Testis (tissue), 3 donors: ENCODE results near the gene MED16. TPM values are rescaled to one million over a fixed set of nuclear protein-coding genes. Genes with fewer than 3 reads are reported as not detected.
A peak's percentile ranks its signal among the peaks of the same experiment; 100 is the strongest.
"Not testable (repeated sequence)": the region's sequence is repeated elsewhere in the genome, so short reads cannot be mapped to it uniquely, and the experiment has no call there.

Source experiments
- DNase-seq: peaks from one replicate; pipeline ENCODE4 v3.0.0-alpha.2; 2019
- H3K27ac ChIP-seq, 2 donors: fragments of 200-600 bp; sonication (generic); one replicate each; pipeline ENCODE4 v1.5.1; 2019
- H3K27me3 ChIP-seq: fragments of 200-600 bp; sonication (generic); one replicate; pipeline ENCODE4 v1.5.1; 2019
- H3K36me3 ChIP-seq: fragments of 200-600 bp; sonication (generic); one replicate; pipeline ENCODE4 v1.5.1; 2017; ENCODE audit warnings: low read depth; ENCODE audit errors: missing control alignments
- H3K4me1 ChIP-seq: fragments of 200-600 bp; sonication (generic); one replicate; pipeline ENCODE4 v1.5.1; 2019
- H3K4me3 ChIP-seq, 2 donors: fragments of 200-600 bp; sonication (generic); one replicate each; pipeline ENCODE4 v1.5.1; 2017 to 2019
- H3K9me3 ChIP-seq: fragments of 200-600 bp; sonication (generic); one replicate; pipeline ENCODE4 v1.5.1; 2017
- POLR2A ChIP-seq: fragments of 450-650 bp; IDR thresholded peaks from one replicate; pipeline ENCODE4 v1.6.1; 2017; ENCODE audit warnings: antibody characterized with exemption, mild to moderate bottlenecking, moderate library complexity
- WGBS, 2 donors: methylation state at CpG; one replicate each; pipeline ENCODE4 v1.1.5; 2018; 5-methylcytosine and 5-hydroxymethylcytosine counted together
- intact Hi-C: fragments of 100-400 bp; cut with DNase I; formaldehyde crosslinking; loops from one replicate; pipeline ENCODE4 v1.15.1; 2023; ENCODE audit warnings: low total_unique reads
- polyA plus RNA-seq: library from polyadenylated mRNA; stranded (reverse); fragments of 350-450 nt; fragmentation: Illumina TruSeq; extraction: RNeasy Lipid Tissue Mini Kit (QIAGEN cat#74804); gene quantifications from one replicate; pipeline ENCODE4 v1.2.3, GENCODE V29; 2014; ENCODE audit warnings: low read depth, low replicate concordance; ENCODE audit not compliant: insufficient read depth
- total RNA-seq, 2 donors: library from RNA; depleted of rRNA; stranded (reverse); fragments of >200 nt; gene quantifications; one replicate each; pipeline ENCODE4 v1.2.3, GENCODE V29; 2016
- TF ChIP-seq, protein P1 (sequence below), 3 experiments: fragments of 450-650 bp in 2 of 3; fragments of 200-600 bp in 1 of 3; sonication (generic) in 1 of 3; IDR thresholded peaks; one replicate each; pipeline ENCODE4 v1.5.1; 2016 to 2019; ENCODE audit warnings: antibody characterized with exemption in 3 of 3, mild to moderate bottlenecking in 2 of 3, moderate library complexity in 1 of 3

The MED16 gene
- total and polyA plus RNA-seq, 3 donors from 2014 or later, result 50.7 to 124 (median 94.7) TPM

DNA sequence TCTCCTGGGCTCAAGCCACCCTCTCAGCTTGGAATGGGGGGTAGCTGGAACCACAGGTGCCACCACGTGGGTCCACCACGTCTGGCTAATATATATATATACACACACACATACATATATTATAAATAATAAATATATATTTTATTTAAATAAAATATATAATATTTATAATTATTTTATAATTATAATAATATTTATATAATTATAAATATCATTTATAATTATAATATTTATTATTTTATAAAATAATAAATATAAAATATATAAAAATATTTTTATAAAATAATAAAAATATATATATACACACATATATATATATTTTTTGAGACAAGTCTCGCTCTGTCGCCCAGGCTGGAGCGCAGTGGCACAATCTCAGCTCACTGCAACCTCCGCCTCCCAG, 38.4 kb downstream of the MED16 start:
- Histone ChIP-seq H3K4me1 (peaks cover 8% of the 10 kb centered on the region), H3K27ac (no peak overlapping the region), H3K36me3 (no peaks in the 10 kb centered on the region), H3K9me3 (no peaks in the 10 kb centered on the region), H3K27me3 (no peaks in the 10 kb centered on the region), H3K4me3 (no peak overlapping the region)
- DNase-seq, result no peak
- intact Hi-C loops, result loop anchor here (5.0 kb wide), 1 partner anchor 68 kb away; no protein-coding TSS in a partner anchor
- no peak for TF ChIP-seq POLR2A
- TF ChIP-seq, protein P1, sequence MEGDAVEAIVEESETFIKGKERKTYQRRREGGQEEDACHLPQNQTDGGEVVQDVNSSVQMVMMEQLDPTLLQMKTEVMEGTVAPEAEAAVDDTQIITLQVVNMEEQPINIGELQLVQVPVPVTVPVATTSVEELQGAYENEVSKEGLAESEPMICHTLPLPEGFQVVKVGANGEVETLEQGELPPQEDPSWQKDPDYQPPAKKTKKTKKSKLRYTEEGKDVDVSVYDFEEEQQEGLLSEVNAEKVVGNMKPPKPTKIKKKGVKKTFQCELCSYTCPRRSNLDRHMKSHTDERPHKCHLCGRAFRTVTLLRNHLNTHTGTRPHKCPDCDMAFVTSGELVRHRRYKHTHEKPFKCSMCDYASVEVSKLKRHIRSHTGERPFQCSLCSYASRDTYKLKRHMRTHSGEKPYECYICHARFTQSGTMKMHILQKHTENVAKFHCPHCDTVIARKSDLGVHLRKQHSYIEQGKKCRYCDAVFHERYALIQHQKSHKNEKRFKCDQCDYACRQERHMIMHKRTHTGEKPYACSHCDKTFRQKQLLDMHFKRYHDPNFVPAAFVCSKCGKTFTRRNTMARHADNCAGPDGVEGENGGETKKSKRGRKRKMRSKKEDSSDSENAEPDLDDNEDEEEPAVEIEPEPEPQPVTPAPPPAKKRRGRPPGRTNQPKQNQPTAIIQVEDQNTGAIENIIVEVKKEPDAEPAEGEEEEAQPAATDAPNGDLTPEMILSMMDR (IDR thresholded peaks at IDR 0.05), result no peak
- 69 to 78% methylated on average over 6 of the region's 6 CpGs for WGBS, 2 donors

DNA sequence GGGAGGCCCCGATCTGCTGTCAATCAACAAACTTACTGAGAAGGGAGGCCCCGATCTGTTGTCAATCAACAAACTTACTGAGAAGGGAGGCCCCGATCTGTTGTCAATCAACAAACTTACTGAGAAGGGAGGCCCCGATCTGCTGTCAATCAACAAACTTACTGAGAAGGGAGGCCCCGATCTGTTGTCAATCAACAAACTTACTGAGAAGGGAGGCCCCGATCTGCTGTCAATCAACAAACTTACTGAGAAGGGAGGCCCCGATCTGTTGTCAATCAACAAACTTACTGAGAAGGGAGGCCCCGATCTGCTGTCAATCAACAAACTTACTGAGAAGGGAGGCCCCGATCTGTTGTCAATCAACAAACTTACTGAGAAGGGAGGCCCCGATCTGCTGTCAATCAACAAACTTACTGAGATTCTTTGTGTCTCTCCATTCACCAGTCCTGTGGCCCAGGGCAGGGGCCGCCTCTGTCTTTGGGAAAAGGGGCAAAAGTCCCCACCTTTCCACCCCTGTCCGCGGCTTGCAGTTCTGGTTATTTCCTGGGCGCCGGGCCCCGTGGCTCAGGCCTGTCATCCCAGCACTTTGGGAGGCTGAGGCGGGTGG, 39.3 kb downstream of the MED16 start:
- intact Hi-C loops, result loop anchor here (5.0 kb wide), 1 partner anchor 69 kb away; no protein-coding TSS in a partner anchor
- not testable (repeated sequence) for H3K9me3 ChIP-seq, H3K36me3 ChIP-seq, H3K27me3 ChIP-seq, H3K4me1 ChIP-seq, H3K27ac ChIP-seq, H3K4me3 ChIP-seq, DNase-seq
- 60 to 70% methylated on average over 9 to 10 of the region's 17 CpGs for WGBS, 2 donors

DNA sequence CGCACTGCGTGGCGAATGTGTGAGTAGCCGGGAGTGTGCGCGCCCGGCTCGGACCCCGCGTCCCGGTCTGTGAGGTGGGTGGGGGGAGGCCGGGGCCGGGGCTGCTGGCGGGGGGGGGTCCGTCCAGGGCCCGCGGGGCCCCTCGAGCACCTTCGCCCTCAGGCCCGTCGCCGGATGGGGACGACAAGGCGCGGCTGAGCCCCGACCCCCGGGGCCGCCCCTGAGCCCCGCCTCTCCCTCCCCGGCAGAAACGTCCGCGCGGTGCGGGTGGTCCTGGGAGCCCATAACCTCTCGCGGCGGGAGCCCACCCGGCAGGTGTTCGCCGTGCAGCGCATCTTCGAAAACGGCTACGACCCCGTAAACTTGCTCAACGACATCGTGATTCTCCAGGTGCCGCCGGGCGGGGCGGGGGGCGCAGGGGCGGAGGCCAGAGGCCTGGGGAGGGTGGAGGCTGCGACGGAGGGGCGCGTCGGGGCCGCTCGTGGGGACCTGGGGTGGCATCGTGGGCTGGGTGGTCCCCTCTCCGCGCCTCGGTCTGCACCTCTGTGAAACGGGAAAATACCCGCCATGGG, 39.9 kb downstream of the MED16 start:
- Histone ChIP-seq H3K4me3 (no peak overlapping the region), H3K36me3 (no peaks in the 10 kb centered on the region), H3K27me3 (no peaks in the 10 kb centered on the region), H3K4me1 (peaks cover 8% of the 10 kb centered on the region), H3K27ac (no peak overlapping the region), H3K9me3 (no peaks in the 10 kb centered on the region)
- TF ChIP-seq, protein P1 (IDR thresholded peaks at IDR 0.05), result no peak
- no peak for TF ChIP-seq POLR2A
- DNase-seq, result no peak
- WGBS, 2 donors, result 44% methylated on average over 22 to 63 of the region's 67 CpGs
- intact Hi-C loops, result loop anchor here (5.0 kb wide), 1 partner anchor 69 kb away; no protein-coding TSS in a partner anchor

DNA sequence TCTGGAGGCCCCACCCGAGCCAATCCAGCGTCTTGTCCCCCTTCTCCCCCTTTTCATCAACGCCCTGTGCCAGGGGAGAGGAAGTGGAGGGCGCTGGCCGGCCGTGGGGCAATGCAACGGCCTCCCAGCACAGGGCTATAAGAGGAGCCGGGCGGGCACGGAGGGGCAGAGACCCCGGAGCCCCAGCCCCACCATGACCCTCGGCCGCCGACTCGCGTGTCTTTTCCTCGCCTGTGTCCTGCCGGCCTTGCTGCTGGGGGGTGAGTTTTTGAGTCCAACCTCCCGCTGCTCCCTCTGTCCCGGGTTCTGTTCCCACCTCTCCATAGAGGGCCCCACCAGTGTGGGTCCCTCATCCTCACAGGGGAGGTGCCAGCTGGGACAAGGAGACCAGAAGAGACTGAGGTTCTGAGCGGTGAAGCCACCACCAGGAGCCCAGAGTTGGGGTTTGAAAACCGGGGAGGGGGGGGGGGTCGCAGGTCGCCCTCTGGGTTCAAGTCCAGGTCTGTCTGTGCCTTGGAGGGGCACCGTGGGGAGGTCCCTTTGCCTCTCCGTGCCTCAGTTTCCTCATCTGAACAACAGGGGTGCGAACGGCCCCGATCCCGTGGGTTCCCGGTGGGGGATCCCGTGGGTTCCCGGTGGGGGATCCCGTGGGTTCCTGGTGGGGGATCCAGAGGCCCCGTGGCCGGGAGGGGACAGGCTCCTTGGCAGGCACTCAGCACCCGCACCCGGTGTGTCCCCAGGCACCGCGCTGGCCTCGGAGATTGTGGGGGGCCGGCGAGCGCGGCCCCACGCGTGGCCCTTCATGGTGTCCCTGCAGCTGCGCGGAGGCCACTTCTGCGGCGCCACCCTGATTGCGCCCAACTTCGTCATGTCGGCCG, 40.6 kb downstream of the MED16 start, which contains the start of gene ELANE:
ELANE (plus strand) TSS at position 168 of the 878 bp plus-strand sequence; CDS start at position 194, 26 bp downstream.
- H3K4me3 ChIP-seq, result no peak within 1 kb of the TSS
- no peak for DNase-seq
- no peaks in the 10 kb centered on the region for H3K27me3 ChIP-seq
- intact Hi-C loops, result loop anchor here (5.0 kb wide), 1 partner anchor 70 kb away; no protein-coding TSS in a partner anchor
- no peaks in the 10 kb centered on the region for H3K36me3 ChIP-seq
- no peaks in the 10 kb centered on the region for H3K9me3 ChIP-seq
- H3K27ac ChIP-seq, result peak within 1 kb of the TSS; percentile 40 to 79
- peaks cover 14% of the 10 kb centered on the region for H3K4me1 ChIP-seq
- no peak for TF ChIP-seq POLR2A
- TF ChIP-seq, protein P1 (IDR thresholded peaks at IDR 0.05), result no peak
- WGBS, 2 donors, result 65 to 78% methylated on average over 31 to 47 of the region's 55 CpGs

DNA sequence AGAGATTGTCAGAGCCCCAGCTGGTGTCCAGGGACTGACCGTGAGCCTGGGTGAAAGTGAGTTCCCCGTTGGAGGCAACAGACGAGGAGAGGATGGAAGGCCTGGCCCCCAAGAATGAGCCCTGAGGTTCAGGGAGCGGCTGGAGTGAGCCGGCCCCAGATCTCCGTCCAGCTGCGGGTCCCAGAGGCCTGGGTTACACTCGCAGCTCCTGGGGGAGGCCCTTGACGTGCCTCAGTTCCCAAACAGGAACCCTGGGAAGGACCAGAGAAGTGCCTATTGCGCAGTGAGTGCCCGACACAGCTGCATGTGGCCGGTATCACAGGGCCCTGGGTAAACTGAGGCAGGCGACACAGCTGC, 42.0 kb downstream of the MED16 start:
- Histone ChIP-seq H3K27me3 (no peaks in the 10 kb centered on the region), H3K36me3 (no peaks in the 10 kb centered on the region), H3K27ac (peak overlapping the region; percentile 40 to 79), H3K4me3 (no peak overlapping the region), H3K9me3 (no peaks in the 10 kb centered on the region), H3K4me1 (peaks cover 14% of the 10 kb centered on the region)
- WGBS, 2 donors, result 33% methylated on average over 13 of the region's 13 CpGs; no CpG with 5 or more reads in 1 of the 2 donors
- TF ChIP-seq POLR2A, result no peak
- TF ChIP-seq, protein P1 (IDR thresholded peaks at IDR 0.05), result no peak
- intact Hi-C loops, result loop anchor here (5.0 kb wide), 1 partner anchor 71 kb away; no protein-coding TSS in a partner anchor
- no peak for DNase-seq
